Measurements from ENCODE around the gene MISFA. TPM values are rescaled to one million over a fixed set of nuclear protein-coding genes. Genes with fewer than 3 reads are reported as not detected.

The MISFA gene
- total RNA-seq, 1 experiment from 2014 or later = 5.0 TPM

DNA sequence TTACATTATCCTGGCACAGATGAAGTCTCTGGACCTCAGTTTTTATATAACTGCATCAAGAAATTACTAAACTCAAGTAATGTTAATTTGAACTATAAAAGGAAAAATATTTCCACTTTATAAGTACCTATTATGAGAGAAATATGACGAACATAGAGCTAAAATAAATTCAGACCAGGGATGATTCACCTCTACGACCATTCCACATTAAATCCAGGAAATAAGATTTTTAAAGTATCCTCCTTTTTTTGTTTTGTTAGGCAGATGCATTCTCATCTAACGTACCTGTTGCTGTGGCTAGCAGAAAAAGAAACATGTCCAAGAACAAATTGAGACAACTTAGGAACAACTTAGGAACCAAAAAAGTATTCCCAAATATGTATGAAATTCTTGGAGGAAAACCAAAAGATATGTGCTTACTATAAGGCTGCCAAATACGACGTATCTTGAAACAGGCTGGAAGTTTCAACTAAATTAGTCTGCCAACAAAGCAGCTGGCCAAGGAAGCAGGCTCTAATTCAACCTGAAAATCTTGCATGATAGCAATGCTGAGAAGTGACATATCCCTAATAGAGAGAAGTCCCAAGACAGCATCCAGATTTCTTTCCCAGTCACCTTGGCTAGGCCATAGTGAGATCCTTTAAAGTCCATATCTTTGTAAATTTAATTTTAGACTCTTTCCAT, 18.9 kb downstream of the MISFA start:
- H3K27me3 ChIP-seq (ENCODE audit: control insufficient read depth, insufficient read depth, low read length) = no peaks in the 10 kb centered on the region
- ChIA-PET CTCF (no interaction called here), POLR2A (no interaction called here)
- intact Hi-C loops (cut with micrococcal nuclease; ENCODE audit: unreplicated experiment) (no loop called here), in situ Hi-C loops (cut with HindIII; ENCODE audit: low pct_unique_long_range_greater_than_20kb, low sequenced_read_pairs) (no loop called here)
- DNase-seq (ENCODE audit: low read depth, low spot score) (no peak), ATAC-seq (no peak)
- no peak overlapping the region for H3K4me3 ChIP-seq (ENCODE audit: low read depth in 2 of 2, low read length in 2 of 2)
- H3K36me3 ChIP-seq (ENCODE audit: control insufficient read depth, insufficient read depth, low read length) = no peaks in the 10 kb centered on the region
- H3K27ac ChIP-seq (ENCODE audit: low read length) = no peak overlapping the region
- no peaks in the 10 kb centered on the region for H3K4me1 ChIP-seq (ENCODE audit: control insufficient read depth, insufficient read depth, low read length)
- no peaks in the 10 kb centered on the region for H3K9me3 ChIP-seq (ENCODE audit: control insufficient read depth, insufficient read depth, low read depth, low read length)
- no TSS peak for BruUV-seq (replicated peaks)
- TF ChIP-seq POLR2AphosphoS5 (IDR thresholded peaks at IDR 0.05; ENCODE audit: low read depth, low read length) = no peak
- TF ChIP-seq, protein P1, sequence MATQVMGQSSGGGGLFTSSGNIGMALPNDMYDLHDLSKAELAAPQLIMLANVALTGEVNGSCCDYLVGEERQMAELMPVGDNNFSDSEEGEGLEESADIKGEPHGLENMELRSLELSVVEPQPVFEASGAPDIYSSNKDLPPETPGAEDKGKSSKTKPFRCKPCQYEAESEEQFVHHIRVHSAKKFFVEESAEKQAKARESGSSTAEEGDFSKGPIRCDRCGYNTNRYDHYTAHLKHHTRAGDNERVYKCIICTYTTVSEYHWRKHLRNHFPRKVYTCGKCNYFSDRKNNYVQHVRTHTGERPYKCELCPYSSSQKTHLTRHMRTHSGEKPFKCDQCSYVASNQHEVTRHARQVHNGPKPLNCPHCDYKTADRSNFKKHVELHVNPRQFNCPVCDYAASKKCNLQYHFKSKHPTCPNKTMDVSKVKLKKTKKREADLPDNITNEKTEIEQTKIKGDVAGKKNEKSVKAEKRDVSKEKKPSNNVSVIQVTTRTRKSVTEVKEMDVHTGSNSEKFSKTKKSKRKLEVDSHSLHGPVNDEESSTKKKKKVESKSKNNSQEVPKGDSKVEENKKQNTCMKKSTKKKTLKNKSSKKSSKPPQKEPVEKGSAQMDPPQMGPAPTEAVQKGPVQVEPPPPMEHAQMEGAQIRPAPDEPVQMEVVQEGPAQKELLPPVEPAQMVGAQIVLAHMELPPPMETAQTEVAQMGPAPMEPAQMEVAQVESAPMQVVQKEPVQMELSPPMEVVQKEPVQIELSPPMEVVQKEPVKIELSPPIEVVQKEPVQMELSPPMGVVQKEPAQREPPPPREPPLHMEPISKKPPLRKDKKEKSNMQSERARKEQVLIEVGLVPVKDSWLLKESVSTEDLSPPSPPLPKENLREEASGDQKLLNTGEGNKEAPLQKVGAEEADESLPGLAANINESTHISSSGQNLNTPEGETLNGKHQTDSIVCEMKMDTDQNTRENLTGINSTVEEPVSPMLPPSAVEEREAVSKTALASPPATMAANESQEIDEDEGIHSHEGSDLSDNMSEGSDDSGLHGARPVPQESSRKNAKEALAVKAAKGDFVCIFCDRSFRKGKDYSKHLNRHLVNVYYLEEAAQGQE (IDR thresholded peaks at IDR 0.05; ENCODE audit: insufficient read depth in 1 of 2, low read depth in 2 of 2, low read length in 1 of 2) = no peak
- TF ChIP-seq, protein P2, sequence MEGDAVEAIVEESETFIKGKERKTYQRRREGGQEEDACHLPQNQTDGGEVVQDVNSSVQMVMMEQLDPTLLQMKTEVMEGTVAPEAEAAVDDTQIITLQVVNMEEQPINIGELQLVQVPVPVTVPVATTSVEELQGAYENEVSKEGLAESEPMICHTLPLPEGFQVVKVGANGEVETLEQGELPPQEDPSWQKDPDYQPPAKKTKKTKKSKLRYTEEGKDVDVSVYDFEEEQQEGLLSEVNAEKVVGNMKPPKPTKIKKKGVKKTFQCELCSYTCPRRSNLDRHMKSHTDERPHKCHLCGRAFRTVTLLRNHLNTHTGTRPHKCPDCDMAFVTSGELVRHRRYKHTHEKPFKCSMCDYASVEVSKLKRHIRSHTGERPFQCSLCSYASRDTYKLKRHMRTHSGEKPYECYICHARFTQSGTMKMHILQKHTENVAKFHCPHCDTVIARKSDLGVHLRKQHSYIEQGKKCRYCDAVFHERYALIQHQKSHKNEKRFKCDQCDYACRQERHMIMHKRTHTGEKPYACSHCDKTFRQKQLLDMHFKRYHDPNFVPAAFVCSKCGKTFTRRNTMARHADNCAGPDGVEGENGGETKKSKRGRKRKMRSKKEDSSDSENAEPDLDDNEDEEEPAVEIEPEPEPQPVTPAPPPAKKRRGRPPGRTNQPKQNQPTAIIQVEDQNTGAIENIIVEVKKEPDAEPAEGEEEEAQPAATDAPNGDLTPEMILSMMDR (IDR thresholded peaks at IDR 0.05) = no peak
- no peak for TF ChIP-seq TCF7L2 (IDR thresholded peaks at IDR 0.05; ENCODE audit: low read depth, low read length)
- no peak for TF ChIP-seq SIN3A (IDR thresholded peaks at IDR 0.05; ENCODE audit: borderline replicate concordance, insufficient read depth, low read depth, low read length)

DNA sequence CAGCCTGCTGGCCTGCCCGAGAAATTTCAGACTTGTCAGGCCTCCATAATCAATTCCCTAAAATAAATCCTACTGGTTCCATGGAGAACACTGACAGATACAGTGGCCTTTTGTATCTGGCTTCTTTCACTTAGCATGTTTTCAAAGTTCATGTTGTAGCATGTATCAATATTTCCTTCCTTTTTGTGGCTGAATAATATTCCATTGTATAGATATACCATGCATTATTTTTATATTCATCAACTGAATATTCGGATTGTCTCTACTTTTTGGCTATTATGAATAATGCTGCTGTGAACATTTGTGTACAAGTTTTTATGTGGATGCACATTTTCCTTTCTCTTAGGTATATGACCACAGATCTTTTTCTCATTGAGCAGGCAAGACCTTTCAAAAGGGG, 24.1 kb downstream of the MISFA start:
- Histone ChIP-seq H3K9me3 (ENCODE audit: control insufficient read depth, insufficient read depth, low read depth, low read length) (no peaks in the 10 kb centered on the region), H3K27ac (ENCODE audit: low read length) (no peak overlapping the region), H3K27me3 (ENCODE audit: control insufficient read depth, insufficient read depth, low read length) (no peaks in the 10 kb centered on the region), H3K4me3 (ENCODE audit: low read depth in 2 of 2, low read length in 2 of 2) (no peak overlapping the region), H3K4me1 (ENCODE audit: control insufficient read depth, insufficient read depth, low read length) (no peaks in the 10 kb centered on the region), H3K36me3 (ENCODE audit: control insufficient read depth, insufficient read depth, low read length) (no peaks in the 10 kb centered on the region)
- no peak for DNase-seq (ENCODE audit: low read depth, low spot score)
- no TSS peak for BruUV-seq (replicated peaks)
- ATAC-seq = no peak
- in situ Hi-C loops (cut with HindIII; ENCODE audit: low pct_unique_long_range_greater_than_20kb, low sequenced_read_pairs) = no loop called here
- POLR2A ChIA-PET = no interaction called here
- CTCF ChIA-PET = no interaction called here
- no peak for TF ChIP-seq POLR2AphosphoS5 (IDR thresholded peaks at IDR 0.05; ENCODE audit: low read depth, low read length)
- TF ChIP-seq TCF7L2 (IDR thresholded peaks at IDR 0.05; ENCODE audit: low read depth, low read length) = no peak
- TF ChIP-seq, protein P1 (IDR thresholded peaks at IDR 0.05; ENCODE audit: insufficient read depth in 1 of 2, low read depth in 2 of 2, low read length in 1 of 2) = no peak
- TF ChIP-seq, protein P2 (IDR thresholded peaks at IDR 0.05) = no peak
- TF ChIP-seq SIN3A (IDR thresholded peaks at IDR 0.05; ENCODE audit: borderline replicate concordance, insufficient read depth, low read depth, low read length) = no peak
- intact Hi-C loops (cut with micrococcal nuclease; ENCODE audit: unreplicated experiment) = no loop called here
